ENCODE measurements around the gene TRIM22. TPM values are rescaled to one million over a fixed set of nuclear protein-coding genes. Genes with fewer than 3 reads are reported as not detected.

The TRIM22 gene
- total RNA-seq, 4 donors from 2014 or later, result 16.0 to 51.9 (median 32.1) TPM

DNA sequence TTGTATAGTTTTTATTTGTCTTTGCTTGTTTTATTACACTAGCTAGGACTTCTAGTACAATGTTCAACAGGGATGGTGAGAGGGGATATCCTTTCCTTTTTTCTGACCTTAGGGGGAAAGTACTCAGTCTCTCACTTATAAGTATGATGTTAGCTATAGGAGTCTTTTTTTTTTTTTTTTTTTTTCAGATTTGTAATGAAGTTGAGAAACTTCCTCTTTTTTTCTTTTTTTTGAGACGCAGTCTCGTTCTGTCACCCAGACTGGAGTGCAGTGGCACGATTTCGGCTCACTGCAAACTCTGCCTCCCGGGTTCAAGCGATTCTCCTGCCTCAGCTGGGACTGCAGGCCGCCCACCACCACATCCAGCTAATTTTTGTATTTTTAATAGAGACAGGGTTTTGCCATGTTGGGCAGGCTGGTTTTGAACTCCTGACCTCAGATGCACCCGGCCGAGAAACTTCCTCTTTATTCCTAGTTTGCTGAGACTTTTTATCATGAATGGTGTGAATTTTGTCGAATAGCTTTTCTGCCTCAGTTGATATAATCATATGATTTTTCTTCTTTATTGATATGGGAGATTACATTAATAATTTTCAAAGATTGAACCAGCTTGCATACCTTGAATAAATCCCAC lies 10.9 kb downstream of the TRIM22 start:
- Histone ChIP-seq H3K27ac (no peak overlapping the region), H3K36me3 (peaks cover 0 to 73% (median 0%) of the 10 kb centered on the region in 3 donors), H3K27me3 (no peaks in the 10 kb centered on the region), H3K9me3 (no peaks in the 10 kb centered on the region), H3K4me3 (no peak overlapping the region), H3K4me1 (no peaks in the 10 kb centered on the region)
- TF ChIP-seq, protein P1, sequence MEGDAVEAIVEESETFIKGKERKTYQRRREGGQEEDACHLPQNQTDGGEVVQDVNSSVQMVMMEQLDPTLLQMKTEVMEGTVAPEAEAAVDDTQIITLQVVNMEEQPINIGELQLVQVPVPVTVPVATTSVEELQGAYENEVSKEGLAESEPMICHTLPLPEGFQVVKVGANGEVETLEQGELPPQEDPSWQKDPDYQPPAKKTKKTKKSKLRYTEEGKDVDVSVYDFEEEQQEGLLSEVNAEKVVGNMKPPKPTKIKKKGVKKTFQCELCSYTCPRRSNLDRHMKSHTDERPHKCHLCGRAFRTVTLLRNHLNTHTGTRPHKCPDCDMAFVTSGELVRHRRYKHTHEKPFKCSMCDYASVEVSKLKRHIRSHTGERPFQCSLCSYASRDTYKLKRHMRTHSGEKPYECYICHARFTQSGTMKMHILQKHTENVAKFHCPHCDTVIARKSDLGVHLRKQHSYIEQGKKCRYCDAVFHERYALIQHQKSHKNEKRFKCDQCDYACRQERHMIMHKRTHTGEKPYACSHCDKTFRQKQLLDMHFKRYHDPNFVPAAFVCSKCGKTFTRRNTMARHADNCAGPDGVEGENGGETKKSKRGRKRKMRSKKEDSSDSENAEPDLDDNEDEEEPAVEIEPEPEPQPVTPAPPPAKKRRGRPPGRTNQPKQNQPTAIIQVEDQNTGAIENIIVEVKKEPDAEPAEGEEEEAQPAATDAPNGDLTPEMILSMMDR (IDR thresholded peaks at IDR 0.05), result no peak
- no peak for TF ChIP-seq POLR2A (IDR thresholded peaks at IDR 0.05)
- 78 to 79% methylated on average over 8 of the region's 10 CpGs for WGBS, 2 donors
- no peak for DNase-seq
- intact Hi-C loops (cut with DNase I), result no loop called here

GRCh38 chr11:5701055-5701577 lies 11.5 kb downstream of the TRIM22 start:
- 64% methylated on average over 3 of the region's 3 CpGs for WGBS, 2 donors
- no peak overlapping the region for H3K27ac ChIP-seq
- H3K36me3 ChIP-seq, result peaks cover 0 to 78% (median 0%) of the 10 kb centered on the region in 3 donors
- H3K9me3 ChIP-seq, result no peaks in the 10 kb centered on the region
- DNase-seq, result no peak
- no peaks in the 10 kb centered on the region for H3K4me1 ChIP-seq
- intact Hi-C loops (cut with DNase I), result no loop called here
- H3K4me3 ChIP-seq, result no peak overlapping the region
- no peaks in the 10 kb centered on the region for H3K27me3 ChIP-seq
- TF ChIP-seq, protein P1 (IDR thresholded peaks at IDR 0.05), result no peak
- TF ChIP-seq POLR2A (IDR thresholded peaks at IDR 0.05), result no peak

DNA sequence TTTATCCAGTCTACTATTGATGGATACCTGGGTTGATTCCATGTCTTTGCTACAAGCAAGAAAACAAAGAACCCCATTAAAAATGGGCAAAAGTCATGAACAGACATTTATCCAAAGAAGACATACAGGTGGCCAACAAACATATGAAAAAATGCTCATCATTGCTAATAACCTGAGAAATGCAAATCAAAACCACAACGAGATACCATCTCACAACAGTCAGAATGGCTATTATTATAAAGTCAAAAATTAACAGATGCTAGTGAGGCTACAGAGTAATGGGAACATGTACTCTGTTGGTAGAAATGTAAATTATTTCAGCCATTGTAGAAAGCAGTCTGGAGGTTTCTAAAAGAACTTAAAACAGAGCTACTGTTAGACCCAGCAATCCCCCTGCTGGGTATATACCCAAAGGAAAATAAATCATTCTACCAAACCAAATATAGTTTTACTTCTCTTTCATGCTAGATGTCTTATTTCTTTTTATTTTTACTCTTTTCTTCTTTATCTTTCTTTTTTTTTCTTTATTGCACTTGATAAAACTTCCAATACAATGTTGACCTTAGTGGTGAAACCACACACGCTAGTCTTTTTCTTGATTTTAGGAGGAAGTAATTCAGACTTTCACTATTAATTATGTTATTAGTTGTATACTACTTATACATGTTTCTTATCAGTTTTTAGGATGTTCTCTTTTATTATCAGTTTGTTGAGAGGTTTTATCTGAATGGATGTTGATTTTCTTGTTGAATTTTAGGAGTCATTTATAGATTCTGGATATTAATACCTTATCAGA lies 14.3 kb downstream of the TRIM22 start:
- no peak for DNase-seq
- 68 to 74% methylated on average over 2 of the region's 2 CpGs for WGBS, 2 donors
- intact Hi-C loops (cut with DNase I), result no loop called here
- no peak overlapping the region for H3K4me3 ChIP-seq
- no peaks in the 10 kb centered on the region for H3K9me3 ChIP-seq
- H3K27ac ChIP-seq, result no peak overlapping the region
- no peaks in the 10 kb centered on the region for H3K27me3 ChIP-seq
- H3K4me1 ChIP-seq, result no peaks in the 10 kb centered on the region
- H3K36me3 ChIP-seq, result peaks cover 0 to 78% (median 11%) of the 10 kb centered on the region in 3 donors
- TF ChIP-seq POLR2A (IDR thresholded peaks at IDR 0.05), result no peak
- TF ChIP-seq, protein P1 (IDR thresholded peaks at IDR 0.05), result no peak

DNA sequence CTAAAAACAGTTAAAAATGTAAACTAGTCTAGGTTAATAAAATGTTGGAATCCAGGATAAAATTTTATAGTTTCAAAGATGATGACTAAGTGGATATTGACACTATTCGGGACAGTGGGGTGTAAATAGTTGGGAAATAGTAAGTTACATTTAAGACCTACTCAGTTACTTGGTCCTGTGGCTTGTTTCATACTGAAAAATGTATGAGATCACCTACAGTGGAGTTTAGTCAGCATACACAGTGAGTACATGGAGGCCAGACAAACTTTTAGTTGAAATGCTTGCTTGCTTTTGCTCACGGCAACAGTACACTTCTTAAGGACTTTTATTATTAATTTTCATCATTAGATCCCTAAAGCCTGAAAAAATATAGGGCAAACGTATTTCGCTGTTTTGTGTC lies 16.1 kb downstream of the TRIM22 start:
- no peaks in the 10 kb centered on the region for H3K9me3 ChIP-seq
- H3K27ac ChIP-seq, result no peak overlapping the region
- no peak overlapping the region for H3K4me3 ChIP-seq
- no peaks in the 10 kb centered on the region for H3K27me3 ChIP-seq
- TF ChIP-seq, protein P1 (IDR thresholded peaks at IDR 0.05), result no peak
- no peak for TF ChIP-seq POLR2A (IDR thresholded peaks at IDR 0.05)
- DNase-seq, result no peak
- intact Hi-C loops (cut with DNase I), result no loop called here
- peaks cover 0 to 79% (median 11%) of the 10 kb centered on the region in 3 donors for H3K36me3 ChIP-seq
- 87 to 88% methylated on average over 4 of the region's 4 CpGs for WGBS, 2 donors
- H3K4me1 ChIP-seq, result no peaks in the 10 kb centered on the region

GRCh38 chr11:5712507-5712906 lies 22.9 kb downstream of the TRIM22 start:
- no peak for DNase-seq
- Histone ChIP-seq H3K4me3 (no peak overlapping the region), H3K36me3 (peaks cover 0 to 29% (median 11%) of the 10 kb centered on the region in 3 donors), H3K4me1 (no peaks in the 10 kb centered on the region), H3K9me3 (no peaks in the 10 kb centered on the region), H3K27me3 (no peaks in the 10 kb centered on the region), H3K27ac (no peak overlapping the region)
- WGBS, 2 donors, result 47 to 52% methylated on average over 1 of the region's 1 CpG
- TF ChIP-seq POLR2A (IDR thresholded peaks at IDR 0.05), result no peak
- TF ChIP-seq, protein P1 (IDR thresholded peaks at IDR 0.05), result peak in 5 of 6 experiments; percentile 26 to 63 (median 44)
- intact Hi-C loops (cut with DNase I), result no loop called here
